ENCODE measurements around the gene SPDYE4. TPM values are rescaled to one million over a fixed set of nuclear protein-coding genes. Genes with fewer than 3 reads are reported as not detected.

The SPDYE4 gene
- total and polyA plus RNA-seq, 2 donors (not counting 1 experiment from before 2014, with no cell fraction given): not detected

DNA sequence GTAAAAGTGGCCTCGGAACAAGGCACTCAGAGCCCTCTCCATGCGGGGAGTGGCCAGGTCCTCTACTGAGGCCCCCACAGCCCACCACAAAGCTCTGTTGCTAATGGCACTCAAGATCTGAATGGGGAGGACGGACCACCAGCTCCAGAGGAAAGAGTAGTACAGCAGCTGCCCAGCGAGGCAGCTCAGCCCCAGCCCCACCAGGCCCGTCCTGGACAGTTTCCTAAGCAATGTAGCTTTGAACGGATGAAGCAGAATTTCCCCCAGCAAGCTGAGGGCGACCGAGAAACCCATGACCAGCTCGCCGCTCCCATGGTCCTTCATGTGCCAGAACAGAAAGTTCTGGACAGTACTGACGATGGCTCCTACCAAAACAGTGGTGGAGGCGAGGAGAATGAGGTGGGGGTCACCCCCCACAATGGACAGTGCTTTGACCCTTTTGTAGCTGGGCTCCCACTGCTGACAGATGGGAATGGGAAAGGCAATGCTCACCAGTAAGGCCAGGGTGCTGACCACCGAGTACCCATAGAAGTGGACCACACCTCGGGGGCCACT lies 39.4 kb upstream of the SPDYE4 start:
- H3K4me2 ChIP-seq (ENCODE audit: extremely low read depth, insufficient read depth, low read length): no peak overlapping the region
- no peaks in the 10 kb centered on the region for H3K9me3 ChIP-seq (ENCODE audit: control insufficient read depth, insufficient read depth, low read depth, low read length)
- no peak overlapping the region for H3K9ac ChIP-seq (ENCODE audit: insufficient read depth, low read length)
- H3K4me1 ChIP-seq (ENCODE audit: control insufficient read depth, extremely low read depth, insufficient read depth, low read length): no peaks in the 10 kb centered on the region
- H3K27me3 ChIP-seq (ENCODE audit: control insufficient read depth, insufficient read depth, low read length): no peaks in the 10 kb centered on the region
- no peak overlapping the region for H2AFZ ChIP-seq (ENCODE audit: low read length)
- no peaks in the 10 kb centered on the region for H3K36me3 ChIP-seq (ENCODE audit: control insufficient read depth, insufficient read depth, low read length)
- H3K27ac ChIP-seq (ENCODE audit: insufficient read depth, low read length): no peak overlapping the region
- no peak for DNase-seq (ENCODE audit: low read depth in 2 of 2)
- no peak overlapping the region for H3K4me3 ChIP-seq (replicated peaks in 1 of 4; ENCODE audit: control extremely low read depth in 1 of 4, insufficient read depth in 1 of 4, low read depth in 3 of 4, low read length in 4 of 4)
- no peaks in the 10 kb centered on the region for H3K79me2 ChIP-seq (ENCODE audit: control insufficient read depth, insufficient read depth, low read length)
- no peaks in the 10 kb centered on the region for H4K20me1 ChIP-seq (ENCODE audit: control insufficient read depth, extremely low read depth, insufficient read depth, low read length)
- TF ChIP-seq, protein P1, sequence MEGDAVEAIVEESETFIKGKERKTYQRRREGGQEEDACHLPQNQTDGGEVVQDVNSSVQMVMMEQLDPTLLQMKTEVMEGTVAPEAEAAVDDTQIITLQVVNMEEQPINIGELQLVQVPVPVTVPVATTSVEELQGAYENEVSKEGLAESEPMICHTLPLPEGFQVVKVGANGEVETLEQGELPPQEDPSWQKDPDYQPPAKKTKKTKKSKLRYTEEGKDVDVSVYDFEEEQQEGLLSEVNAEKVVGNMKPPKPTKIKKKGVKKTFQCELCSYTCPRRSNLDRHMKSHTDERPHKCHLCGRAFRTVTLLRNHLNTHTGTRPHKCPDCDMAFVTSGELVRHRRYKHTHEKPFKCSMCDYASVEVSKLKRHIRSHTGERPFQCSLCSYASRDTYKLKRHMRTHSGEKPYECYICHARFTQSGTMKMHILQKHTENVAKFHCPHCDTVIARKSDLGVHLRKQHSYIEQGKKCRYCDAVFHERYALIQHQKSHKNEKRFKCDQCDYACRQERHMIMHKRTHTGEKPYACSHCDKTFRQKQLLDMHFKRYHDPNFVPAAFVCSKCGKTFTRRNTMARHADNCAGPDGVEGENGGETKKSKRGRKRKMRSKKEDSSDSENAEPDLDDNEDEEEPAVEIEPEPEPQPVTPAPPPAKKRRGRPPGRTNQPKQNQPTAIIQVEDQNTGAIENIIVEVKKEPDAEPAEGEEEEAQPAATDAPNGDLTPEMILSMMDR (conservative IDR thresholded peaks at IDR 0.05 in 1 of 2, IDR thresholded peaks at IDR 0.05 in 1 of 2; ENCODE audit: low read depth in 1 of 2, low read length in 2 of 2): no peak

DNA sequence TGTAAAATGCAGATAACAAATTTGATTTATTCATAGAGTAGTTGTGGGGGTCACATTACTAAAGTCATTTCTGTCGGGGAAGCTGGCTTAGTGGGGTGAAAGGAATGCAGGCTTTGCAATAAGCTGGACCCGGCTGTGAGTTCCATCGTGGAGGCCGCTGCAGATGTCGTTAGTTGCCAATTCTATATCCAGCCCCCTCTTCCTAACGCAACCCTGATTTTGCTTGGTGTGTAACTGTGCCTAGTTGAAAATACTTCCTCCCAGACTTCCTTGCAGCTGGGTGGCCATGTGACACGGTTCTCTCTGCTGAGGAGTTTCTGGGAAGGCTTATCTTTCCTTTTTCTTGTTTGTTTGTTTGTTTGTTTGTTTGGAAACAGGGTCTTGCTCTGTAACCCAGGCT lies 36.3 kb upstream of the SPDYE4 start:
- Histone ChIP-seq H3K9me3 (ENCODE audit: control insufficient read depth, insufficient read depth, low read depth, low read length) (no peaks in the 10 kb centered on the region), H3K9ac (ENCODE audit: insufficient read depth, low read length) (no peak overlapping the region), H4K20me1 (ENCODE audit: control insufficient read depth, extremely low read depth, insufficient read depth, low read length) (no peaks in the 10 kb centered on the region), H3K4me1 (ENCODE audit: control insufficient read depth, extremely low read depth, insufficient read depth, low read length) (no peaks in the 10 kb centered on the region), H3K36me3 (ENCODE audit: control insufficient read depth, insufficient read depth, low read length) (no peaks in the 10 kb centered on the region), H2AFZ (ENCODE audit: low read length) (no peak overlapping the region), H3K27ac (ENCODE audit: insufficient read depth, low read length) (no peak overlapping the region), H3K4me3 (replicated peaks in 1 of 4; ENCODE audit: control extremely low read depth in 1 of 4, insufficient read depth in 1 of 4, low read depth in 3 of 4, low read length in 4 of 4) (no peak overlapping the region), H3K27me3 (ENCODE audit: control insufficient read depth, insufficient read depth, low read length) (no peaks in the 10 kb centered on the region), H3K4me2 (ENCODE audit: extremely low read depth, insufficient read depth, low read length) (no peak overlapping the region), H3K79me2 (ENCODE audit: control insufficient read depth, insufficient read depth, low read length) (no peaks in the 10 kb centered on the region)
- no peak for DNase-seq (ENCODE audit: low read depth in 2 of 2)
- TF ChIP-seq, protein P1 (conservative IDR thresholded peaks at IDR 0.05 in 1 of 2, IDR thresholded peaks at IDR 0.05 in 1 of 2; ENCODE audit: low read depth in 1 of 2, low read length in 2 of 2): no peak
- no peak for TF ChIP-seq EZH2 (IDR thresholded peaks at IDR 0.05; ENCODE audit: low read length, missing control alignments)

DNA sequence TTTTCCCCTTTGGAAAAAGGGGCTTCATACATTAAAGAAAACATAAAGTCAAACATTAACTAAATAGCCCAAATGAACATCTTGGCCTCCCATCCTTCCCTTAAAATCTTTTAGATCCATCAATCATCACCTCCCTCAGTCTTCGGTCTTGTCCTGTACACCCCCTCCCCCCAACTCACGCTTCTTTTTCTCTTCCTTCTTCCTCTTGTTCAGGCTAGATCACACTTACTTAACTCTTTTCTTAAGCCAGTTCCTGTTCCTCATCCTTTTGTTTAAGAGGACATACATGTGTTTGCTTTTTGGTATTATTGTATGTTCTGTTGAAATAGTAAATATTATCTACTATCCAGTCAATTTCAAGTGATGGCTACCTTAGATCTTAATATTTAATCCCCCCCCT lies 35.3 kb upstream of the SPDYE4 start:
- no peak overlapping the region for H3K4me2 ChIP-seq (ENCODE audit: extremely low read depth, insufficient read depth, low read length)
- no peaks in the 10 kb centered on the region for H4K20me1 ChIP-seq (ENCODE audit: control insufficient read depth, extremely low read depth, insufficient read depth, low read length)
- H3K27ac ChIP-seq (ENCODE audit: insufficient read depth, low read length): no peak overlapping the region
- H3K4me1 ChIP-seq (ENCODE audit: control insufficient read depth, extremely low read depth, insufficient read depth, low read length): no peaks in the 10 kb centered on the region
- H2AFZ ChIP-seq (ENCODE audit: low read length): no peak overlapping the region
- H3K4me3 ChIP-seq (replicated peaks in 1 of 4; ENCODE audit: control extremely low read depth in 1 of 4, insufficient read depth in 1 of 4, low read depth in 3 of 4, low read length in 4 of 4): no peak overlapping the region
- no peaks in the 10 kb centered on the region for H3K27me3 ChIP-seq (ENCODE audit: control insufficient read depth, insufficient read depth, low read length)
- no peaks in the 10 kb centered on the region for H3K36me3 ChIP-seq (ENCODE audit: control insufficient read depth, insufficient read depth, low read length)
- no peaks in the 10 kb centered on the region for H3K9me3 ChIP-seq (ENCODE audit: control insufficient read depth, insufficient read depth, low read depth, low read length)
- no peak for DNase-seq (ENCODE audit: low read depth in 2 of 2)
- no peaks in the 10 kb centered on the region for H3K79me2 ChIP-seq (ENCODE audit: control insufficient read depth, insufficient read depth, low read length)
- no peak for TF ChIP-seq EZH2 (IDR thresholded peaks at IDR 0.05; ENCODE audit: low read length, missing control alignments)
- TF ChIP-seq, protein P1 (conservative IDR thresholded peaks at IDR 0.05 in 1 of 2, IDR thresholded peaks at IDR 0.05 in 1 of 2; ENCODE audit: low read depth in 1 of 2, low read length in 2 of 2): no peak
- no peak overlapping the region for H3K9ac ChIP-seq (ENCODE audit: insufficient read depth, low read length)
